GM21619 (cell line): ENCODE measurements around the gene MDK.

Source experiments
- ATAC-seq: cut with Tn5 transposase; IDR thresholded peaks from one replicate; pipeline ENCODE4 v1.9.1; 2021; ENCODE audit not compliant: unreplicated experiment

Gene MDK

DNA sequence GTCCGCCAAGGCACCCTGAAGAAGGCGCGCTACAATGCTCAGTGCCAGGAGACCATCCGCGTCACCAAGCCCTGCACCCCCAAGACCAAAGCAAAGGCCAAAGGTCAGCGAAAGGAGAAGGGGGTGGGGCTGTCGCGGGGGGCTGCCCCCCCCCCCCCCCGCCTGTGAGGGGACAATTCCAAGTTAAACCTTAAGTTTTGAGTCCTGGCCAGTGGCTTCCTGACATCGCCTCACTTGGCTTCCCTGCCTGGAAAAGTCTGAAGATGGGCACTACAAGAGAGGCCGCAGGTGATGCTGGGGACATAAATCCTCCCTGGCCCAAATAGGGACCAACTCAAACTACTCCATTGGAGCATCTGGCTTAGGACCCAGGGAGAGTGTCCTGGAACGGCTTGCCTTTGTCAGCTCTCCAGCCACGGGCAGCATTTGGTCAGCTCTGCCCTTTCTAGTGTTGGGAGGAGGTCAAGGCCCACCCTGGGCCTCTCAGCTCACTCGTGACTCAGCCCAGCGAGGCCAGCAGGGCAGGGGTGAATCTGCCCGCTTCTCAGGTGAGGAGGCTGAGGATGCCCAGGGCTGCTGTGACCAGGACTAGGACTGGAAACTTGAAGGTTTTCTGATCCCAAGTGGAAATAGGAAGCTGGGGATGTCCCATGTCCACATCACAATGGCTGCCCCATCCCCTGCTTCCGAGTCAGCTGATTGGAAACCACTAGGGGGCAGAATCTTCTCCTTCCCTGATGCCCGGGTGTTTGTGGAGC, 1.4 kb downstream of the MDK start:
- ATAC-seq = no peak

DNA sequence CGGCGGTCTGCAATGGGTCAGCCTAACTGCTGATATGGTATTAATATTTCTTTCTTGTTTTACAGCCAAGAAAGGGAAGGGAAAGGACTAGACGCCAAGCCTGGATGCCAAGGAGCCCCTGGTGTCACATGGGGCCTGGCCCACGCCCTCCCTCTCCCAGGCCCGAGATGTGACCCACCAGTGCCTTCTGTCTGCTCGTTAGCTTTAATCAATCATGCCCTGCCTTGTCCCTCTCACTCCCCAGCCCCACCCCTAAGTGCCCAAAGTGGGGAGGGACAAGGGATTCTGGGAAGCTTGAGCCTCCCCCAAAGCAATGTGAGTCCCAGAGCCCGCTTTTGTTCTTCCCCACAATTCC, 1.9 kb downstream of the MDK start:
- ATAC-seq = no peak

DNA sequence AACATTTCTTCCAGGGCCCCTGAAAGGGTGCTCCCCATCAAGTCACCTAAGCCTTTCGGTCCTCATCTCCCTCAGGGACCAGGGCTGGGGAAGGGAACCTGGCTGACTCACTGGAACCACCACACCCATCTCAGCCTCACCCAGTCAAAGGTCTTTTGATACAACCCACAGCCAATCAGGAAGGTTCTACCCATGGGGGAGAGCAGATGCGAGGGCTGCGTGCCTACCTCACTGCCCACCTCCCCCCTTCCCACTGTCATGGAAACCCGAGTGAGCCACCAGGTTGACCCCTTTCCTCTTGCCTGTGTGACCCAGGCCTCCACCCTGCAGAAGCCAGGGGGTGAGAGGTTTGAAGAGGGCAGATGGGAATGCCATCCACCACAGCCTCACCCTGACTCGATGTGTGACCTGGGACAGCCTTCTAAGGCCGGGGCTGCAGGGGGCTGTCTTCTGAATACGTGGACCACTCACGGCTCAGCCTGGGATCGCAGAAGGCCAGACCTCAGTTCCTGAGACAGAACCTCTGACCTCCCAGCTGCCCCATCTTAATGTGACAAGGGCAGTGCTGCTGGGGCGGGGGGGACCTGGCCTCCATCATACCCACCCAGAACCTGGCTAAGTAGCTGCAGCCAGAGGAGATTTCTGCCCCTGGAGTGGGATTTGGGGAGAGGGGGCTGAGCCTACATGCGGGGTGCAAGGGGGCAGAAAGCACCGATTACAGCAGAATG, 2.7 kb downstream of the MDK start:
- no peak for ATAC-seq

GRCh38 chr11:46385169-46386004, 3.9 kb downstream of the MDK start:
- no peak for ATAC-seq

GRCh38 chr11:46386005-46386578, 4.6 kb downstream of the MDK start:
- ATAC-seq = no peak

GRCh38 chr11:46386674-46387073, 5.2 kb downstream of the MDK start:
- ATAC-seq = no peak

DNA sequence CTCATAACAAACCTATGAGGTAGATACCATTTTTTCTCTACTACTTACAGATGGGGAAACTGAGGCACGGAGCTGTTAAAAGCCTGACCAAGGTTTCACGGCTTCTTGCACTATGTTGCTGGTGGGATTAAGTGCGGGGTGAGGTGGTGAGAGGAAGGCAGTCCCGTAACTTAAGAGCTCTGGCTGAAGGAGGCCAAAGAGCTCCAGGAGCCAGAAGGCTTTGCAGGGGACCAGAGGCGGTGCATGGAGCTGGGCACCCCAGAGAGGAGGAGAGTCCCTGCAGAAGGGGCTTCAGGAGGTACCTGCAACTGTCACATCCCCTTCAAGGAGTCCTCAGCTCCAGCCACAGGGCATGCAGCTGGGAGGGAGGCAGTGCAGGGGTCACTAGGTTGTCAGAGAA, 6.0 kb downstream of the MDK start:
- no peak for ATAC-seq

DNA sequence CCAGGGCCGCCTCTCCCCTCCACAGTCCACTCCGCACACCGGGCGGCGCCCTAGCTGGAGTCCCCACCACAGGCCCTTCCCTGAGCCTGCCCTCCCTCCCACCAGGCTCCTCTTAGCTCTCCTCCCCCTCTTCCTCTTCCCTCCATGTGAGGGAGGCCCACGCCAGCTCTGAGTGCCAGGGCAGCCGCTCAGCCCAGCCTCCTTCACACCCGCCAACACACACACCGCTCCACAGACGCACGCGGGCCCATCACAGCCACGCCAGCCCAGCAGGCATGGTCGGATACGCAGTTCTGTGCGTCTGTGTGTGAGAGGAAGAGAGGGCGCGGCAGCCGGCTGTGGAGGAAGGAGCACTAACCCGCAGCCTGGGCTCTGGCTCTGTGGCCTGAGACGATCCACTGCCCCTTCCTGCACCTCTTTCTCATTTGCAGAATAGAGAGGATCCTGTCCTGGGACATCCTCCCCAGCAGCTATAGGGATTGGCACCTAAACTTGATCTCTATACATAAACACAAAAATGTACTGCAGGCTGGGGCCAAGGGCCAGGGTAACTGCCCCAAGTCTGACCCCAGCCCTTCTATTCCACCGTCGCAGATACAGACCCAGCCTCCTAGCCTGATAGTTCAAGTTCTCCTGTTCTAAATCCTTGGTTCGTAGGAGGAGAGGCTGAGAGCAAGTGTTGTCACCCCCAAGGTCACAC, 6.6 kb downstream of the MDK start:
- ATAC-seq = no peak

DNA sequence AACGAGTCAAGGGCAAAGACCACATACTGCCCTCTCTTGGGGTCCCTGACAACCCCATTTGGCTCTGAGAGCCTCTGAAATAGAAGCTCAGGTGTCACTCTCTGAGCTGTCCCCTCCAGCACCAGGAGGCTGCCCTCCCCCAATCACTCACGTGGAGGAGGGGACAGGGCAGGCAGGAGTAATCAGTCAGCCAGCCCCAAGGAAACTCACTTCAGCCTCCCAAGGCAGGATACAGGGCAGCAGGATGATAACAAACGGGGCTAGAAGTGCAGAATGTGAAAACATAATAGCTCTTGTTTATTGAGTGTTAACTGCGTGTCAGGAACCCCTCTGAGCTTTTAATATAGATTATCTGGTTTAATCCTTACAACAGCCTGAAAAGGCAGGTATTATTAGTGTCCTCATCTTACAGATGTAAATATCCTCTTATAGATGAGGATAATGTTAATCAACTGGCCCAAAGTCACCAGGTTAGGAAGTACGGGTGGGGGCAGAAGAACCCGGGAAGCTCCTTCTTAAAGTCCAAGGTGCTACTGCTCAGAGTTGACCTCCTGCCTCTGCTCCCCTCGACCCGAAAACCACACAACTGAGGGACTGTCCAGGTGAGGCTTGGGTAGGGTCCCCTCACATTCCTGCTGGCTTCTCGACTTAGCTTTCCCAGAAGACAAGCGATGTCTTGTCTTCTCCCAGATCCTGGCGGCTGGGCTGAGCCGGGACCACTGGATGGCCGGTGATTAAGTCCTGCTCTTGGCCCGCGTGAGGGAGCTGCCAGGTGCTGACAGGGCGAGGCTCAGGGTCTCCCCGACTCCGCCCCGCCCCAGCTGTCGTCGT, 7.4 kb downstream of the MDK start:
- ATAC-seq = no peak

DNA sequence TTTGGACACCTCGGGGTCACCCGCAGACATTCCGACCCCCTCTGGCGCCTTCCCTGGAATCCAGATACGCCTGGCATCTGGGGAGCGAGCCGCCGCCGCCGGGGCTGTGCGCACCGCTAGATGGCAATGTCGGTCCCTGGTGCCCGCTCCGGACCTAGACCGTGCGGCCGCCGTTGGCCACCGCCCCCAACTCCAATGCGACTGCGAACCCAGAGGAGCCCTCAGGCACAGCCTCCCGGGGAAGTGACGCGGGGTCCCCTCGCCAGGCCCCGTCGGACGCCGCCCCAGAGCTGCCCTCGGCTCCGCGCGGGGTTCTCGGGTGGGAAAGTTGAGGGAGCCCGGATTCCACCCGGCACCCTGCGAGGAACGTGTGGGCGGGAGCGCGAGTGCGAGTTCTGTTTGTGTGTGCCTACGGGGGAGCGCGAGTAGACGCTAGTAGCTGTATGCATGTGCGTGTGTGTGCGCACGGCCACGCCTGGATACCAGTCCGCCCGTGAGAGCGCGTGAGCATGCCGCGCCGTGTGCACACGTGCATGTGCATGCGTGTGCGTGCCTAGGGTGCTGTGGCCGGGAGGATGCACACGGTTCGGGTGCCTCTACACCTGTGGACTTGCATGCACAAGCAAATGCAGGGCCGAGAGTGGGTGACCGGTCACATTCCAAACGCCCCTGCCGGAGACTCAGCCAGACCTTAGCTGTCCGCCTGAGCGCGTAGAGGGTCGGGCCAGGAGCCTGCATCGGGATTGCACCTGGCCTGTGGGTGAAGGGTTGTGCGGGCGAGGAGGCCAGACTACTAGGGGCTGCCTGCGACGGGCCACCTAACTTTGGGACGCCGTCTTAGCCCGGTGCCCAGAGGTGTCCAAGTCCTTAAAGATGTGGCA, 8.2 kb downstream of the MDK start:
- peak; percentile 35 for ATAC-seq

- no peak for ATAC-seq
Measured at GRCh38 chr11:46390331-46391171, 9.1 kb downstream of the MDK start.

- no peak for ATAC-seq
Measured at GRCh38 chr11:46391186-46391577, 9.7 kb downstream of the MDK start.

DNA sequence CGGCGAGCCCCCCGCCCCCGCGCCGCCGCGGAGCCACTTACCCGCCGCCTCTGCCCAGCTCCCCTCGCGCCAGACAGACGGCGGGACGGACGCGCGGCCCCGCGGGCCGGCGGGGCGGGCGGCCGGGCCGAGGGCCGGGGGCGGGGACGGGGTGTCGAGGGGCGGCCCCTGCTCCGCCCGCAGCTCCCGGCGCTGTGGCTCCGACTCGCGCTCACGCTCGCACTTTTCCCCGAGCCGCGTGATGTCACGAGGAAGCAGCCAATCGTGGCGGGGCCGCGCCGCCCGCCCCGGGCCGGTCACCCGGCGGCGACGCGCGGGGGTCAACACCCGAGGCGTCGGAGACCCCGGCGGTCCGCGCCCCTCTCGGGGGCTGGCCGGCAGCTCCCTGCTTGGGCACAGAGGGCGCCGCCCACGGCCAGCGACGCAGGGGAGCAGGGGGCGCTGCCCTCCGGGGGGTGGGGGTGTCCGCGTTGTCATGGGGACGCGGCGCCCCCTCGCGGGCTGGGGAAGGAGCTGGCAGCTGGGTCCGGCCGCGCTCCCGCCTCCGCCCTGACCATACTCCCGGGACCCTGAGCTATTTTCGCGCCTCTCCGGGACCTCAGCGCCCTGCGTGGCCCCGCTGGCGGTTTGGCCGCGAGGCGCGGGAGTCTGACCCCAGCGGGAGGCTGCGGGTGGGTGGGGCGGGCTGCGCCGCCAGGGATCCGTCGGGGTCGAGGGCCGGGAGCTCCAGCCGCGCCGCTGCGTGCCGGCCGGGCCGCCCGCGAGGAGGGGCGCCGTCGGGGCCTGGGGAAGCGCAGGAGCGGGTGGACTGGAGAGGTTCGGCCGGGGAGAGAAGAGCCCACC, 10.3 kb downstream of the MDK start, which contains the start of gene CHRM4:
TSS of gene CHRM4 (minus strand) at position 199 of the 843 bp plus-strand sequence. CDS start 5,219 bp downstream, outside the sequence.
- ATAC-seq = no peak

- peak; percentile 60 for ATAC-seq
Measured at GRCh38 chr11:46392421-46393230, 11.2 kb downstream of the MDK start.

- ATAC-seq = no peak
Measured at GRCh38 chr11:46393231-46393616, 11.8 kb downstream of the MDK start.

- no peak for ATAC-seq
Measured at GRCh38 chr11:46393759-46394158, 12.3 kb downstream of the MDK start.
